ENCODE data around the gene SCAMP4. TPM values are rescaled to one million over a fixed set of nuclear protein-coding genes. Genes with fewer than 3 reads are reported as not detected.

Gene SCAMP4
- total and polyA plus RNA-seq, 9 of the 15 experiments (the other 6 are each of a cell fraction or from before 2014, with no cell fraction given): 0.81 to 45.9 (median 12.8) TPM

GRCh38 chr19:1911995-1912394, 6.8 kb downstream of the SCAMP4 start:
- POLR2A ChIA-PET: interaction anchor here (1.1 to 1.4 kb wide), 2 partner anchors 8 to 14 kb away, joined by 3 read pairs; no protein-coding TSS in a partner anchor
- 94% methylated on average over 7 of the region's 37 CpGs for WGBS (ENCODE audit: insufficient coverage, low coverage, missing lambda C conversion rate)
- FAIRE-seq (no peak), DNase-seq (ENCODE audit: extremely low read depth in 1 of 4, low spot score in 3 of 4) (no peak), ATAC-seq (no peak)
- Histone ChIP-seq H3K9me3 (replicated peaks; ENCODE audit: control insufficient read depth, insufficient read depth, low read depth, low read length) (no peaks in the 10 kb centered on the region; the same call in 1 of the 2 replicates), H3K27ac (ENCODE audit: extremely low read depth, low read depth, low read length) (no peak overlapping the region), H3K9ac (ENCODE audit: insufficient read depth in 1 of 2, low read depth in 2 of 2, low read length in 2 of 2) (no peak overlapping the region), H3K4me1 (replicated peaks in 1 of 2; ENCODE audit: control insufficient read depth in 2 of 2, insufficient read depth in 2 of 2, low read length in 2 of 2) (peaks cover 3 to 60% of the 10 kb centered on the region in 2 experiments; a peak in 4 of 5 replicates), H2AFZ (ENCODE audit: low read depth, low read length) (no peak overlapping the region), H4K20me1 (replicated peaks; ENCODE audit: control insufficient read depth, insufficient read depth, low read length) (no peaks in the 10 kb centered on the region; the same call in 1 of the 2 replicates), H3K4me3 (no peak overlapping the region), H3K79me2 (ENCODE audit: control insufficient read depth, insufficient read depth, low read length) (peaks cover 70% of the 10 kb centered on the region), H3K4me2 (ENCODE audit: insufficient read depth, low read length) (no peak overlapping the region), H3K27me3 (ENCODE audit: control insufficient read depth in 2 of 2, insufficient read depth in 2 of 2, low read length in 2 of 2) (no peaks in the 10 kb centered on the region), H3K9me1 (ENCODE audit: control insufficient read depth, insufficient read depth, low read length) (no peaks in the 10 kb centered on the region), H3K36me3 (ENCODE audit: control insufficient read depth, insufficient read depth, low read length) (peaks cover 52% of the 10 kb centered on the region; the same call in 1 of the 3 replicates)
- no peak for TF ChIP-seq THRAP3 (IDR thresholded peaks at IDR 0.05; ENCODE audit: borderline replicate concordance)
- CTCF ChIA-PET (ENCODE audit: low intra/inter-chr PET ratio): no interaction called here
- no TSS peak for BruUV-seq (replicated peaks)
- intact Hi-C loops (cut with micrococcal nuclease) (no loop called here), in situ Hi-C loops (cut with MboI) (no loop called here)

GRCh38 chr19:1912760-1913505, 7.7 kb downstream of the SCAMP4 start:
- in situ Hi-C loops (cut with MboI): no loop called here
- DNase-seq (ENCODE audit: extremely low read depth in 1 of 4, low spot score in 3 of 4) (no peak), FAIRE-seq (no peak), ATAC-seq (no peak)
- no peak overlapping the region for H3K27ac ChIP-seq (ENCODE audit: extremely low read depth, low read depth, low read length)
- WGBS (ENCODE audit: insufficient coverage, low coverage, missing lambda C conversion rate): 95% methylated on average over 35 of the region's 77 CpGs
- intact Hi-C loops (cut with micrococcal nuclease): no loop called here
- ChIA-PET POLR2A (interaction anchor here (0.6 kb wide), 1 partner anchor 130 kb away, joined by 3 read pairs; no protein-coding TSS in a partner anchor), CTCF (ENCODE audit: low intra/inter-chr PET ratio) (no interaction called here)
- H3K36me3 ChIP-seq (ENCODE audit: control insufficient read depth, insufficient read depth, low read length): peaks cover 53% of the 10 kb centered on the region; the same call in 1 of the 3 replicates
- H2AFZ ChIP-seq (ENCODE audit: low read depth, low read length): no peak overlapping the region
- H3K79me2 ChIP-seq (ENCODE audit: control insufficient read depth, insufficient read depth, low read length): peaks cover 60% of the 10 kb centered on the region
- H4K20me1 ChIP-seq (replicated peaks; ENCODE audit: control insufficient read depth, insufficient read depth, low read length): no peaks in the 10 kb centered on the region; the same call in 1 of the 2 replicates
- no peaks in the 10 kb centered on the region for H3K9me1 ChIP-seq (ENCODE audit: control insufficient read depth, insufficient read depth, low read length)
- H3K9ac ChIP-seq (ENCODE audit: insufficient read depth in 1 of 2, low read depth in 2 of 2, low read length in 2 of 2): no peak overlapping the region
- no peaks in the 10 kb centered on the region; the same call in 1 of the 2 replicates for H3K9me3 ChIP-seq (replicated peaks; ENCODE audit: control insufficient read depth, insufficient read depth, low read depth, low read length)
- H3K4me3 ChIP-seq: no peak overlapping the region
- H3K27me3 ChIP-seq (ENCODE audit: control insufficient read depth in 2 of 2, insufficient read depth in 2 of 2, low read length in 2 of 2): no peaks in the 10 kb centered on the region
- H3K4me1 ChIP-seq (replicated peaks in 1 of 2; ENCODE audit: control insufficient read depth in 2 of 2, insufficient read depth in 2 of 2, low read length in 2 of 2): peaks cover 0 to 51% of the 10 kb centered on the region in 2 experiments; a peak in 2 of 5 replicates
- BruUV-seq (replicated peaks): no TSS peak
- no peak overlapping the region for H3K4me2 ChIP-seq (ENCODE audit: insufficient read depth, low read length)
- no peak for TF ChIP-seq HMGN3 (IDR thresholded peaks at IDR 0.05; ENCODE audit: borderline replicate concordance, extremely low read depth, insufficient read length, low read depth, low read length)
- TF ChIP-seq ZKSCAN8 (CRISPR knock-in tag; IDR thresholded peaks at IDR 0.05): no peak
- no peak for TF ChIP-seq MTA3 (IDR thresholded peaks at IDR 0.05; ENCODE audit: borderline replicate concordance)
- peak; percentile 21 for TF ChIP-seq FIP1L1 (IDR thresholded peaks at IDR 0.05; ENCODE audit: low read depth, low read length, poor library complexity, severe bottlenecking)
- TF ChIP-seq CBFA2T2 (conservative IDR thresholded peaks at IDR 0.05): no peak
- no peak for TF ChIP-seq NFYB (IDR thresholded peaks at IDR 0.05; ENCODE audit: extremely low read depth, insufficient read length)
- TF ChIP-seq, protein P1, sequence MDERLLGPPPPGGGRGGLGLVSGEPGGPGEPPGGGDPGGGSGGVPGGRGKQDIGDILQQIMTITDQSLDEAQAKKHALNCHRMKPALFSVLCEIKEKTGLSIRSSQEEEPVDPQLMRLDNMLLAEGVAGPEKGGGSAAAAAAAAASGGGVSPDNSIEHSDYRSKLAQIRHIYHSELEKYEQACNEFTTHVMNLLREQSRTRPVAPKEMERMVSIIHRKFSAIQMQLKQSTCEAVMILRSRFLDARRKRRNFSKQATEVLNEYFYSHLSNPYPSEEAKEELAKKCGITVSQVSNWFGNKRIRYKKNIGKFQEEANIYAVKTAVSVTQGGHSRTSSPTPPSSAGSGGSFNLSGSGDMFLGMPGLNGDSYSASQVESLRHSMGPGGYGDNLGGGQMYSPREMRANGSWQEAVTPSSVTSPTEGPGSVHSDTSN (CRISPR knock-in tag; IDR thresholded peaks at IDR 0.05; ENCODE audit: low read depth): no peak
- TF ChIP-seq, protein P1 (tag; conservative IDR thresholded peaks at IDR 0.05; ENCODE audit: low read depth): no peak
- no peak for TF ChIP-seq RBM25 (IDR thresholded peaks at IDR 0.05; ENCODE audit: low read depth, low read length, severe bottlenecking)
- no peak for TF ChIP-seq ZNF133 (CRISPR knock-in tag; IDR thresholded peaks at IDR 0.05)
- TF ChIP-seq, protein P2, sequence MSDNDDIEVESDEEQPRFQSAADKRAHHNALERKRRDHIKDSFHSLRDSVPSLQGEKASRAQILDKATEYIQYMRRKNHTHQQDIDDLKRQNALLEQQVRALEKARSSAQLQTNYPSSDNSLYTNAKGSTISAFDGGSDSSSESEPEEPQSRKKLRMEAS (CRISPR knock-in tag; IDR thresholded peaks at IDR 0.05): 0 out of 2 replicates have a peak, but pooled peaks have one; percentile 19

Measured in K562 (cell line).